Stimulated activated CD8-positive, alpha-beta memory T cell treated with anti-CD3 and anti-CD28 coated beads, Interleukin-4, amount 100 ng/mL, for 48 hours (primary cell): ENCODE results near the gene UCHL3.

Experiments used
- DNase-seq: peaks from one replicate; pipeline ENCODE4 v3.0.0-alpha.2; 2020

The UCHL3 gene

DNA sequence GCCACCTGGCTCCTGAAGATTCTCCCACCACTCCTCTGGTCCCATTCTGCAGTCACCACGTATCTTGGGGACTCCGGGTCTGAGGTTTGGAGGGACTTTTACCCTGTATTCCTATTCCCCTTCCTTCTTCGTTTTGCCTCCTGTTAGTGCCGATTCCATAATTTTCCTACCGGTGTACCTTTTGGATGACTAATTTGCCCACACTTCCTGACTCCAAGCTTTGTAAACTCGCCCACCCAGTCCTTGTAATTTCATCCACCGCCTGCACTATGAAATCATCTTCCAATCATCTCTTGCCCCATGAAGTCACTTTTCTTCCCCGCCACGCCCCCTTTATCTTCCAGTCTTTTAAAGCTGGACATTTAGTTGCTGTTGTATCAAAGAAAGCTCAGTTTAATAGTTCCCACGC lies 572 bp downstream of the UCHL3 start:
- peak; percentile 55 for DNase-seq

DNA sequence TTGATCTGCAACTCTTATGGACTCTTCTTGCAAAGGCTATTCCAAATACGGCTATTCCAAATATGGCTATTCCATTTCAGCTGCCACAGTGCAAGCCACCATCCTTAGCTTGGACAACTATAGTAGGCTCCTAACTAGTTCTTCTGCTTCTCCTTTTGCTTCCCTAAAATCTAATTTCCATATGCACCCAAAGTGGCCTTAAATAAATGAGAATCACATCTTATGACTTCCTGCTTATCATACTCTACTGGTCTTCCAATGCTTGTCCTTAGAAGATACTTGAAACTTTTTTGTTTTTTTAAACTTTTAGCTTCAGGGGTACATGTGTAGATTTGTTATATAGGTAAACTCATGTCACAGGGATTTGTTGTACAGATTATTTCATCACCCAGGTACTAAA lies 4.9 kb downstream of the UCHL3 start:
- no peak for DNase-seq

DNA sequence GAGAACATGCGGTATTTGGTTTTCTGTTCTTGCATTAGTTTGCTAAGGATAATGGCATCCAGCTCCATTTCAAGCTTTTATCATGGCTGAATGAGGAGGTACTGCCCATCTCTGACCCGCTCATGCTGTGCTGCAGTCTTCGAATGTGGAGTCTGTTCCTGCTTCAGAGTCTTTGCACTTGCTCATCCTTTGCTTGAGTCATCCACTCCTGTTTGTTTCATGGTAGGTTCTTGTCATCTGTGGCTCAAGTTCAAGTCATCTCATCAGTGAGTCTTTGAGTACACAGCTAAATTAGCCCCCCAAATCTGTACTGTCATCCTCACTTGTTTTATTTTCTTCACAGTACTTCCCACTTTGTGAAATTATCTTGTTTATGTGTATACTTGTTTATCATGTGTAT lies 5.4 kb downstream of the UCHL3 start:
- no peak for DNase-seq

DNA sequence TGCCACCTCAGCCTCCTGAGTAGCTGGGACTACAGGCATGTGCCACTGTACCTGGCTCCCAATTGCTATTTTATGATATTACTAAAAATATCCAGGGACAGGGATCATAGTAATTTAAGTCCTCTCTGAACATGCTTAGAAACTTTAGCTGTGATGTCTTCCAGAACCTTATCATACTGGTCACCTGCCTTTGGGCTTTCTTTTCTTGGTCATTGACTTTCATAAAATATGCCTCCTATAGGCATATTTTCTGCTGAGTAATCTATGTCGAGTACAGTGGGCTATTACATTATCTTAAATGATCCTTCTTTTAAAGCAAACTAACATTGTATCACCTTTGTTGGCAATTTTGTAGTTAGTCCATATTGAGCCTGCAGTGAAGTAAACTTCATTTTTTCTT lies 6.2 kb downstream of the UCHL3 start:
- no peak for DNase-seq

DNA sequence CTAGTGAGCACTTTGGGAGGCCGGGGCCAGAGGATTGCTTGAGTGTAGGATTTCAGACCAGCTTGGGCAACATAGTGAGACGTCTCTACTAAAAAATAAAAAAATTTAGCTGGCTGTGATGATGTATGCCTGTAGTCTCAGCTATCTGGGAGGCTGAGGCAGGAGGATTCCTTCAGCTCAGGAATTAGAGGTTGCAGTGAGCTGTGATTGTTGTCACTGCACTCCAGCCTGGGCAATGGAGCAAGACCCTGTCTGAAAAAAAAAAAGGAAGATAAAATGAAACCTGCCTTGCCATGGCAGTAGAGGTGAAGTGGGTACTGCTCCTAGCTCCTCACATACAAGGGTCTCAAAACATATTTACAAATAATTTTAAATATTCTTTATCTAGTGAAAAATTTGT lies 7.4 kb downstream of the UCHL3 start:
- DNase-seq = no peak

DNA sequence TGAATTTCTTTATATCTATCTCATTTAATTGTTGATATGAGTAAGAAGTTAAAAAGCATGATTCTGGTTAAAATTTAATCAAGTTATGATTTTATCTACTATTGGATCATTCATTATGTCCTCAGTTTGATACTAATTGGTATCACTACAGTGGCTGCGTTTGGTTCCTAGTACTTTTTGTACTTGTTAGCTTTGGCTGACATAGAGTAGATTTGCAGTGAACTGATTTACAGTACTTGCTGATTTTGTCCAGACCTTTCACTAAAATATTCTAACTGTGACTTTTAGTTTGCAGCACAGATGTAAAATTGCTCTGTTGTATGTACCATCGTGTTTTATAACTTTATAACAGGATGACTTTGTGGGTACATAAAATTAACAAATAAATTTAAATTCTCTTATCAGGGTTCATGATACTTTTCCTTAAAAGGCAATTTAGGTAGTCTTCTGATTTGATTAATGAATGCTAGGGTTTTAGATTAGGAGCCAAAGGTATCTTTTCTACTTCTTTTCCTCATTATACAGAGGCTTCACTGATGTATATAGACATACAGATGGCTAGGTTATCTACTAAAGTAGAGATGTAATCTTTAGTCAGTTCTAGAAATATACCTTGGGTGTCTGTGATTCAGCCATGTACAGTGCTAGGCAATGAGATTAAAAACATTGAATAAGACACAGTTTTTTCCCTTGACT lies 8.7 kb downstream of the UCHL3 start:
- no peak for DNase-seq

DNA sequence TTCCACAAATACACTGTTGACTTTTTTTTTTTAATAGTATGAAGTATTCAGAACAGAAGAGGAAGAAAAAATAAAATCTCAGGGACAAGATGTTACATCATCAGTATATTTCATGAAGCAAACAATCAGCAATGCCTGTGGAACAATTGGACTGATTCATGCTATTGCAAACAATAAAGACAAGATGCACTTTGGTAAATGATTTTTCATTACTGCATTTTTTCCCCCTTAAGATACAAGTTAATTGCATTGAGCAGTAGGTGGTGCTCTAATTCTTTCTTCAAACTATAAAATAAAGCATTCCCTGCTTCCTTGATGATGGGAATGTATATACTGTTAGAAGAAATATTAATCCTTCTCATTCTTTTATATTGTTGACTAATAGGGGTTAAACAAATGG lies 17.1 kb downstream of the UCHL3 start:
- DNase-seq = no peak

DNA sequence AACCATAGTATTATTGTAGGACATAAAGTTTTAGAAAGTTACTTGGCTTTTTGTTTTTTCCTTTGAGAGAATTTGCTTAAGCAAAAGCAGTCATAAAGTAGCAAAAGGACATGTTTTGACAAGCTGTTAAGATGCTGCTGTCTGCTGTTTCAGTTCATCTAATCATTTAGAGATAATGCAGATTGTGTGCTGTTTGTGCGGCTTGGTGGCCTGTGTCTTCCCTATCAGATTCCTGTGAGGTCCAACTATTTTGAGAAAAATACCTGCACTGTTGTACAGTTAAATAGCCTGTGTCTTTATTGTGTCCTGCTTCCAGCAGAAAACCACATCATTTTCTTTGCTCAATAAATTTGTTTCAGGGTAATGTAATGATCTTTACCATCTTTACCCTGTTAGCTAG lies 20.0 kb downstream of the UCHL3 start:
- DNase-seq = no peak

DNA sequence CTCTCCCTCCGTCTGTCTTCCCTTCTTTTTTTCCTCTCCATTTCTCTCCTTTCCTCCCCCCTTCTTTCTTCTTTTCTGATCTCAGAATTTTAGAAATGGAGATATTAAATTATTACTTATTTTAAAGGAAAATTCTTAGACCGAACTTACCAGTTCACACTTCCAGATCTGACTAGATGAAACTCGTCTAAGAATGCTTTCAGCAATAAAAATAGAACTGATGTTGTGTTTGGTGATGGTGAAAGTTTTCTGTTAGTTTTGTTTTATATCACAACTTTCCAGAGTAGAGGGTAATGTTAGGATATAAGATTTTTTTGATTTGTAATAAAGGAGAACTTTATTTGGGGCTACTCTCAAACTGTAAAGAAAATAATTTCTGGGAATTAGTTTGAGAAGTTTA lies 29.9 kb downstream of the UCHL3 start:
- no peak for DNase-seq

DNA sequence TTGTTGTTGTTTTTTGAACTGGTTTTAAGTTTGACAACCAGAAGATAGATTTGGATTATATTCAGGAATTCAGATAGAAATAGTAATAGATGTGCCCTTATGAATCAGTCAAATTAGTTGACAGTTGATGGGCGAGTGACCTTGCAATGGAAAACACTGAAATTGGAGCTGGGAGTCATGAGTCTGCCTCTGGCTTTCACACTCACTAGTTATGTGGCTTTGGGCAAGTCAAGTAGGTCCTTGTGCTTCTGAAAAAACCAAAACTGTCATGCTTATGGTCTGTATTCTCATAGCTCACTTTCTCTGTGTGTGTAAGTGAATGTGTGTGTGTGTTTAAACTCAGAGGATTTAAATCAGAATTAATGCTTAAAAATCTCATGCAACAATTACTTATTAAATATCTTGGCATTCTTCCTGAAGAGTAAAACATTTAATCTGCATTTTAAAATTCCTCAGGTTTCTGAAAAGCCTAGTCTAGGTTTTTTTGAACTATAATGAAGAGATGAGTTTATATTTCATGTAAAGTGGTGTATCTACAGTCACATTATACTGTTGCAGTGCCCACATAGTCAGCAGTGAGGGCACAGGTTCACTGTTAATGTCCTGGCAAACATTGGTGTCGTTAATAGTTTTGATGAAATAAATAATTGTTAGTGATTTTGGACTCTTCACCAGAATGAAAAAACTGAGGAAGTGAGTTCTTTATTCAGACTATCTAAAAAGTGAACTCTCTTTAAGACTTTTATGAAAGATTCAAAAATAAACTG lies 32.5 kb downstream of the UCHL3 start:
- DNase-seq = no peak

DNA sequence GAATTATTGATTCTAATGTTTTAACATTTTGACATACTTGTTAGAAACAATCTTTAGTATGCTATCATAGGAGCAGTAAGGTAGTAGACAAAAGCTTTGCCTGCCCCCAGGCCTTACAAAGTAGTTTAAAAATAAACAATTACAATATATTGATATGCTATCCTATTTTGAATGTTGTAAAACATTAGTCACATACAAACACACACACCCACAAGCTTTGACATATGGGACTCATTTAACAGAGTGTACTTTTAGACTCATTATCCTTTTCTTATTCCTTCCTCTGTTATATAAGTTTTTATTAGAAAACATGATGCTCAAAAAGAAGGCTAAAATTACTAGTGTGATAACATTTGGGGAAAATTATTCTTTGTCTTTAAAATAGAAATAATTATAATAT lies 33.5 kb downstream of the UCHL3 start:
- DNase-seq = no peak

DNA sequence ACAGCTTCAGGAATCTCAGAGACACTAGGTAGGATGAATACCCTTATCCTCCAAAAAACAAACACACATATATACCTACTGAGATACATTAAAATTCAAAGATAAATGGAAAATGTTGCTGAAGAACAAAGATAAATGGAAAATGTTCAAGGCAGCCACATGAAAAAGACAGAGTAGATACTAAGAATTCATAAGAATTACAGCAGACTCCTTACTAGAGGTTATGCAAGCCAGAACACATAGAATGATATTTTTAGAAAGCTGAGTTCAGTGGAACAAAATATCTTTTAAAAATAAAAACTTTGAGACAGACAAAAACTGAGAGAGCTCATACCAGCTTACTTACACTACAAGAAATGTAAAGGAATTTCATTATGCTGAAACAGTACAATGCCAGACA lies 35.6 kb downstream of the UCHL3 start:
- no peak for DNase-seq

DNA sequence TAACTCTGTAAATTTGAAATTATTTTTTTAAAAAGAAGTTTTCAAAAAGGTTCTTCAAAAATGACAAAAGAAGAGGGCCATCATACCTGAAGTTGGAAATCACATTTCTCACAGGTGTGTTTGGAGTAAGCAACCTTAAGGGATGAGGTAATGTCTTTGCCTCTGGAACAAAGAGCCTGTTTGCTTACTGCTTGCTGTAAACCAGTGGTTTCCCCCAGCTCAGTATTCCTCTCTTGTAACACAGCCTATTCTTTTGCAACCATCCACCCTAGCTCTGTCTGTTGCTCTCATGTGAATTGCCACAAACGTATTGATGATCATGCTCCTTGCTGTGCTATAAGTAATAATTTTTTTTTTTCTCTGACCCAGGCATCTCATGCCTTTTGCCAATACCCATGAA lies 38.1 kb downstream of the UCHL3 start:
- no peak for DNase-seq

DNA sequence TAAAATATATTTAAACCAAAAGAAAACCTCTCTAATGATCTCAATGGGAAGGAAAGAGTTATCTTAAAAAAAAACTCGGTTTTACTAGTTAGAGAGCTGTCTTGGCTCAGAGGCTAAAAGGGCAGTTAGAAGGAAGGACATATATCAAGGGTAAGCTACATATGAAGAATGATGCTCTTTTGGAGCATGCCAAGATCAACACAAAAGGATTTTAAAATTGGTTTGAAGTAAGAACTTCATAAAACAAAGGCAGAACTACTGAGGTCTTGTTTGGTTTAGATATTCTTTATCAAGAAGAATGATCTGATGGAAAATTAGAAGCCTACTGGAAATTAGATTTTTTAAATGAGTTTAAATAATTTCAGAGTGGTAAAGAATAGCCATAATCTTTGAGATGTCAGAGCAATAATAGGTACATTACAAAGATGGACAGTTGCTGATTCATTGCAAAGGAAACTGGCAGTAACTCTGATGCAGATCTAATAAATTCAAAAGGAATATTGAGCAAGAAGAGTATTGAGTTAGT lies 47.1 kb downstream of the UCHL3 start:
- no peak for DNase-seq

DNA sequence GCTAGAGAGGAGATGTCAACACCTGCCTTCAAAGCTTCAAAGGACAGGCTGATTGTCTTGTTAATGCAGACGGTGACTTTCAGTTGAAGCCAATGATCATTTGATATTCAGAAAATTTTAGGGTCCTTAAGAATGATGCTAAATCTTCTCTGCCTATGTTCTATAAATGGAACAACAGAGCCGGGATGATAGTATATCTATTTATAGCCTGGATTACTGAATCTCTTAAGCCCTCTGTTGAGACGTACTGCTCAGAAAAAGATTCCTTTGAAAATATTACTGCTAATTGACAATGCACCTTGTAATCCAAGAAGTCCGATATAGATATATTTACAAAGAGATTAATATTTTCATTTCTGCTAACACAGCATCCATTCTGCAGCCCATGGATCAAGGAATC lies 50.8 kb downstream of the UCHL3 start:
- DNase-seq = no peak

DNA sequence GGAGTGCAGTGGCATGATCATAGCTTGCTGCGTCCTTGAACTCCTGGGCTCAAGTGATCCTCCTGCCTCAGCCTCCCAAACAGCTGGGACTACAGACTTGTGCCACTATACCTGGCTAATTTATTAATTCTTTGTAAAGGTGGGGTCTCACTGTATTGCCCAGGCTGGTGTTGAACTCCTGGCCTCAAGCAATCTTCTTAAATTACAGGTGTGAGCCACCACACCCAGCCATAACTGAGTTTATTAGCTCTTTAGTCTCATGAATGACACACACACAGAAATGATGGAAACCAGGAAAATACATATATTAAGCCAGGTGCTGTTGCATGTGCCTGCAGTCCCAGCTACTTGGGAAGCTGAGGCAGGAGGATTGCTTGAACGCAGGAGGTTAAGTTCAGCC lies 53.4 kb downstream of the UCHL3 start:
- DNase-seq = no peak

DNA sequence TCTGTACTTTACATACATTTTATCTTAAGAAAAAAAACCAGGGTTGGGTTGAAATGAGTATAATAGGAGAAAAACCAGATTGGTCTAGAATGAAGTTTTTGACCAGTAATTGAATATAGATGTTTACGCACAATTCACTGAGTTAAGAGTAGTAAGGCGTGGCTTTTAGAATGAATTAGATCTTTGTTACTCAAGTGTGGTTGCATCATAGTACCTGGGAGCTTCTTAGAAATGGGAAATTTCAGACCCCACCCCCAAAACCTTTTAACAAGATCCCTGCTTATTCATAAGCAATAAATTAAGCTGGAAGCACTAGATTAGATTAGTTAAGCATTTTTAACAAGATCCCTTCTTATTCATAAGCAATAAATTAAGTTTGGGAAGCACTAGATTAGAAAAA lies 57.9 kb downstream of the UCHL3 start:
- no peak for DNase-seq

DNA sequence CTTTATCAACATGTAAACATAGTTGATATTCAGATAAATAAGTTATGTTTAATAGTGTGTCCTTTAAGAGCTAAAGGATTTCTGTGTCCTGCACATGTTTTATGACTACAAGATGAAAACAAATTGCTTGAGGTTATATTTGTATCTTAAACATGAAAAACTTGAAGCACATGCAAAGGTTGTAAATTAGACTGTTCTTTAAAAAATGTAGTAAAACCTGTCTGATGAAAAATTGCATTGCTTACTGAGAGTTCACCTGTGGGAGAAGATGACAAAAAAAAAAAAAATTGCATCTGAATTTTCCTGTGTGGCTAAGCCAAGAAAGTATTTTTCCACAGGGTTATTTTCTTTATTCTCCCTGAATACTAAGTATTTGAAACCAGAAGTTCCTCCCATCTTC lies 60.9 kb downstream of the UCHL3 start:
- no peak for DNase-seq

DNA sequence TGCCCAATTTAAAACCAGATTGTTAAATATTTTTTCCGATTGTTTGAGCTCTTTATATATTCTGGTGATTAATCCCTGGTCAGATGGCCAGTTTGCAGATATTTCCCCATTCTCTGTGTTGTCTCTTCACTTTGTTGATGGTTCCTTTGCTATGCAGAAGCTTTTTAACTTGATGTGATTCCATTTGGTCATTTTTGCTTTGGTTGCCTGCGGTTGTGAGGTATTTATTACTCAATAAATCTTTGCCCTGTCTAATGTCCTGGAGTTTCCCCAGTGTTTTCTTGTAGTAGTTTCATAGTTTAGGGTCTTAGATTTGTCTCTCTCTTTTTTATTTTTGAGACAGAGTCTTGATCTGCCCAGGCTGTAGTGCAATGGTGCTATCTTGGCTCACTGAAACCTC lies 62.8 kb downstream of the UCHL3 start:
- no peak for DNase-seq

DNA sequence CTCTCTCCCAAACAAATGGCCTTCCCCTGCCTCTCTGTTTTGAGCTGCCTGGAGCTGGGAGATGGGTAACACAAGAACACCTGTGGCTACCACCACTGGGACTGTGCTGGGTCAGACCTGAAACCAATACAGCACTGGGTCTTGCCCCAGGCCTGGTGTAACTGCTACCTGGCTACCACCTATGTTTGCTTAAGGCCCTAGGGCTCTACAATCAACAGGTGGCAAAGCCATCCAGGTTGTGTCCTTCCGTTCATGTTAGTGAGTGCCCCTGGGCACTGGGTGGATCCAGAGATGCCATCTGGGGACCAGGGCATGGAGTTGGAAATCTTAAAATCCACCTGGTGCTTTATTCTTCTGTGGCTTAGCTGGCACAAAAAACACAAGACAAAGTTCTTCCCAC lies 67.6 kb downstream of the UCHL3 start:
- no peak for DNase-seq

DNA sequence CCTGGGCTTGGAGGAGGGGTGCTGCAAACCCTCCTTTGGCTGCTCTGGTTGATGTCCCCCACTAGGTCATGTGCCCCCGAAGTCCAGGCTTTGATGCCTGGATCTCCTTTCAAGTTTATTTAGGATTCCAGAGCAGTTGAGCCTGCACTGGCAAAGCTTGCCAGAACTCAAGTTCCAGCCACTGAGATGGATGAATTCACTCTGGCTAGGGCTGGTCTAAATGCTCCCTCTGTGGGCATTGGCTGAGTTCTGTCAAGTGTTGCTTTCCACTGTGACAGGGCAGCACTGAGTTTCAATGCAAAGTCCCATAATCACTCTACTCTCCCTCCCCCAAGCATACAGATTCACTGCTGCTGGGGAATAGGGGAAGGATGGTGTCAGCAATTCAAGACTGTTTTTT lies 68.7 kb downstream of the UCHL3 start:
- DNase-seq = no peak

DNA sequence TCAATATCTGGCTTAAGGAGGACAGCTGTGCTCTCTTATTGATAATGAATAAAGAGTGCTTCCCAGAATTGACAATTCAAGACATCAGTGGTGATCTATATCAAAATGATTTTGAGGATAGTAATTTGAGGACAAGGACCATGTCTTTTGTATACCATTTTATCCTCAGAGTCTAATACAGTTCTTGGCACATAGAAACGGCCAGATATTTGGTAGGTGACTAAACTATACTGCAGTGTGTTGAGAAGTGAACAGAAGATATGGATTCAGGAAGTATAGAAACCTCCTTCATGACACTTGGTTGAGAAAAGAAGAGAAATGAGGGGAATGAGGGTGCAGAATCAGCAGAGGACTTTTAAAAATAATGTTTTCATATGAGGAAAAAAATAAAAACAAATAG lies 70.4 kb downstream of the UCHL3 start:
- no peak for DNase-seq

DNA sequence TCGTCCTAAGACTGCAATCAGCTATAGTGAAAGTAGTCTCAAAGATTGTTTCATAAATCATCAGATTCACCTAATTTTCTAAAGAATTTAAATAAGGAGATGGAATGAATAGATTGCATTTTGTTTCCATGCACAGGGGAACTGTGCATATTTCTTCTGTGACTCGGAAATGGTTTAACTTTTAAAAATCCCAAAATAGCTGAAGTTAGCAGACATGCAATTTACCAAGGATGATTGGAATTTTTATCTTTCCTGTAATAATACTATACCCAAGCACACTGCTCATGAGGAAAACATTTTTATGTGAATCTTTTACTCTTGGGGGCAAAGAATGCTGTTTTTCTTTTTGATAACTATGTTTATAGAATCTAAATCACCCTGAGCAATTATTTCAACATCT lies 71.6 kb downstream of the UCHL3 start:
- no peak for DNase-seq

DNA sequence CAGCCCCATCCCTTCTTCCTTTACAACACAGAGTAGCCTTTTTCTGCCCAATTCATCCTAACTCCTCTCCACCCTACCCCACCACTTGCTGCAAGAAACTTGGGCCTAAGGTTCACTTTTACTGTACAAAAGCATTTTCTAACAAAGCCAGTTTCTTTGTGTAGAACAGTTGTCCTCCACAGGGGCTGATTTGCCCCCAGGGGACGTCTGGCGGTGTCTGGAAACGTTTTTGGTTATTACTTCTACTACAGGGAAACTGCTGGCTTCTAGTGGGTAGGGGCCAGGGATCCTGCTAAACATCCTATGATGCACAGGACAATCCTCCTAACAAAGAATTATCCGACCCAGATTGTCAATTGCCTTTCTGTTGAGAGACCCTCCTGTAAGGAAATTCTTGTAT lies 79.2 kb downstream of the UCHL3 start:
- no peak for DNase-seq

DNA sequence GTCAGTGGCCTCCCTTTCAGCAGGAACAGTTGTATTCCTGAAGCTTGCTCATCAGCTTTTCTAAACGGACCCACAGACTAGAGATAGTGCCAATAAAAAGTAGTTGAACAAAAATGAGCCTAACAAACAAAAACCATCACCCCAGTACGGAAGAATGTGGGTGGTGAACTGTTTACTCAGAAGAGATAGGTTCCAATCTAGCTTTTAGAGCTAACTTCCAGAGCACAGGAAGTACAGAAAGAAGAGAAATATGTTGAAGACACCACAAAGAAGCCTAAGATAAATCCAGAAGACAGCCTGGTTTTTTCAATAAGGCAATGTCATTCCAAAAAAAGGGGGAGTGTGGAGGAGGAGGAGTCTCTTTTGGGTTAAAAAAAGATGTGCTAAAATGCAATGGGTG lies 83.7 kb downstream of the UCHL3 start:
- no peak for DNase-seq
